T-cell (primary cell): ENCODE results near the gene RNF144B. TPM values are rescaled to one million over a fixed set of nuclear protein-coding genes. Genes with fewer than 3 reads are reported as not detected.

ENCODE experiments used
- ATAC-seq, 4 experiments: fragments of 200-7000 bp in 3 of 4; fragments of 150-1000 bp in 1 of 4; cut with Tn5 transposase; replicated peaks in 1 of 4; 1 replicate in 3 of 4; 2 replicates in 1 of 4; pipeline ENCODE4 v1.10.0; 2021; ENCODE audit warnings: moderate library complexity in 3 of 4, mild to moderate bottlenecking in 2 of 4, moderate number of reproducible peaks in 1 of 4
- CTCF ChIA-PET, 2 donors: fragments of 300-600 bp; sonication (Branson Sonifier 250); formaldehyde crosslinking; loops; one replicate each; lab custom pipeline; 2022; ENCODE audit warnings: antibody characterized with exemption in 2 of 2; lab: Charles Lee
- POLR2A ChIA-PET, 2 donors: fragments of 300-600 bp; sonication (Branson Sonifier 250); formaldehyde crosslinking; loops; one replicate each; lab custom pipeline; 2022; ENCODE audit warnings: antibody characterized with exemption in 2 of 2; lab: Charles Lee
- DNase-seq, 35 experiments: peaks; one replicate each; pipeline versions ENCODE4 v3.0.0 to v3.0.0-alpha.2; 2013 to 2023
- H3K27ac ChIP-seq: one replicate; pipeline ENCODE4 v1.5.1; 2013; ENCODE audit warnings: low read length
- H3K27me3 ChIP-seq, 2 experiments: replicated peaks in 1 of 2; 1 replicate in 1 of 2; 2 replicates in 1 of 2; pipeline versions ENCODE4 v1.6.1 to v1.7.0; 2013; ENCODE audit warnings: low read length in 1 of 2, mixed read lengths in 1 of 2; ENCODE audit not compliant: control insufficient read depth in 2 of 2, insufficient read depth in 2 of 2; ENCODE audit errors: extremely low read depth in 1 of 2
- H3K36me3 ChIP-seq, 2 donors: 1 replicate in 1 of 2; 2 replicates in 1 of 2; pipeline versions ENCODE4 v1.6.1 to v1.7.0; 2013; ENCODE audit warnings: low read length in 1 of 2; ENCODE audit not compliant: control insufficient read depth in 2 of 2, insufficient read depth in 1 of 2; ENCODE audit errors: extremely low read depth in 1 of 2
- H3K4me1 ChIP-seq, 2 experiments: 1 replicate in 1 of 2; 2 replicates in 1 of 2; pipeline versions ENCODE4 v1.6.1 to v1.7.0; 2013; ENCODE audit warnings: low read length in 2 of 2, mixed read lengths in 1 of 2; ENCODE audit not compliant: insufficient read depth in 2 of 2, control insufficient read depth in 1 of 2; ENCODE audit errors: extremely low read depth in 1 of 2
- H3K4me3 ChIP-seq, 2 donors: 1 replicate in 1 of 2; 2 replicates in 1 of 2; pipeline versions ENCODE4 v1.5.1 to v1.7.0; 2013; ENCODE audit warnings: mild to moderate bottlenecking in 2 of 2, low read length in 1 of 2, moderate library complexity in 1 of 2; ENCODE audit not compliant: control insufficient read depth in 1 of 2; ENCODE audit errors: extremely low read depth in 1 of 2
- H3K9me3 ChIP-seq: 2 replicates; pipeline ENCODE4 v1.7.0; 2013
- H3K27ac Mint-ChIP-seq, 2 donors: one replicate each; pipeline ENCODE4 v1.8.0; 2020 to 2021; ENCODE audit warnings: mild to moderate bottlenecking in 2 of 2, mixed read lengths in 2 of 2
- H3K27me3 Mint-ChIP-seq, 2 donors: one replicate each; pipeline ENCODE4 v1.8.0; 2021 to 2022; ENCODE audit warnings: mixed read lengths in 2 of 2
- H3K36me3 Mint-ChIP-seq: one replicate; pipeline ENCODE4 v1.8.0; 2021; ENCODE audit warnings: mixed read lengths
- H3K4me1 Mint-ChIP-seq, 3 donors: one replicate each; pipeline ENCODE4 v1.8.0; 2020 to 2022; ENCODE audit warnings: mixed read lengths in 3 of 3, mild to moderate bottlenecking in 1 of 3
- H3K4me3 Mint-ChIP-seq, 3 donors: one replicate each; pipeline ENCODE4 v1.8.0; 2020 to 2022; ENCODE audit warnings: mild to moderate bottlenecking in 3 of 3, mixed read lengths in 3 of 3, moderate library complexity in 3 of 3
- H3K9me3 Mint-ChIP-seq, 3 donors: one replicate each; pipeline ENCODE4 v1.8.0; 2020 to 2022; ENCODE audit warnings: mixed read lengths in 3 of 3
- WGBS: methylation state at CpG from one replicate; pipeline ENCODE4 v1.1.5; 2013; ENCODE audit warnings: missing lambda C conversion rate; ENCODE audit not compliant: insufficient coverage; 5-methylcytosine and 5-hydroxymethylcytosine counted together
- total RNA-seq, 35 experiments: library from RNA in 6 of 35; stranded (reverse) in 6 of 35; fragments of 120-200 nt in 1 of 35; gene quantifications; one replicate each; pipeline versions ENCODE4 v1.2.1 to v1.2.4 and lab custom pipeline; 2013 to 2026

RNF144B gene
- total RNA-seq, 5 donors from 2014 or later (not counting 1 experiment from before 2014, with no cell fraction given), result 3.2 to 4.8 (median 4.3) TPM

- CTCF ChIA-PET, result interaction anchor here (0.7 kb wide), 2 partner anchors 27 to 44 kb away, joined by 3 read pairs; no protein-coding TSS in a partner anchor
These were observed 19.8 kb upstream of the RNF144B start for GRCh38 chr6:18367371-18367770.

GRCh38 chr6:18368277-18369105 is 18.7 kb upstream of the RNF144B start:
- Mint-ChIP-seq H3K4me1 (no peaks in the 10 kb centered on the region), H3K9me3 (peaks cover 0 to 2% (median 0%) of the 10 kb centered on the region in 3 donors), H3K27ac (no peak overlapping the region), H3K27me3 (peaks cover under 1 to 6% of the 10 kb centered on the region in 2 donors), H3K36me3 (no peaks in the 10 kb centered on the region), H3K4me3 (no peak overlapping the region)
- no peaks in the 10 kb centered on the region for H3K4me1 ChIP-seq
- CTCF ChIA-PET, result no interaction called here
- whole genome bisulfite sequencing, result 89% methylated on average over 11 of the region's 25 CpGs
- no peaks in the 10 kb centered on the region for H3K36me3 ChIP-seq
- no peak overlapping the region for H3K4me3 ChIP-seq
- no peaks in the 10 kb centered on the region for H3K9me3 ChIP-seq
- no peak overlapping the region for H3K27ac ChIP-seq
- DNase-seq (no peak), ATAC-seq (no peak)
- peaks cover 0 to 18% of the 10 kb centered on the region in 2 experiments for H3K27me3 ChIP-seq
- POLR2A ChIA-PET, result no interaction called here

More at GRCh38 chr6:18367371-18367770, 19.8 kb upstream of the RNF144B start:
- no peaks in the 10 kb centered on the region for H3K9me3 ChIP-seq
- H3K27me3 ChIP-seq, result peaks cover 0 to 15% of the 10 kb centered on the region in 2 experiments
- H3K4me1 Mint-ChIP-seq, result no peaks in the 10 kb centered on the region
- DNase-seq, result no peak
- no peak overlapping the region for H3K27ac ChIP-seq
- H3K4me3 Mint-ChIP-seq, result no peak overlapping the region
- no peak for ATAC-seq
- H3K9me3 Mint-ChIP-seq, result peaks cover 0 to 2% (median 0%) of the 10 kb centered on the region in 3 donors
- POLR2A ChIA-PET, result no interaction called here
- no peaks in the 10 kb centered on the region for H3K36me3 Mint-ChIP-seq
- 93% methylated on average over 10 of the region's 11 CpGs for WGBS
- no peaks in the 10 kb centered on the region for H3K36me3 ChIP-seq
- no peak overlapping the region for H3K27ac Mint-ChIP-seq
- H3K4me3 ChIP-seq, result no peak overlapping the region
- H3K27me3 Mint-ChIP-seq, result peaks cover 0 to 4% of the 10 kb centered on the region in 2 donors
- no peaks in the 10 kb centered on the region for H3K4me1 ChIP-seq

GRCh38 chr6:18371010-18371409 is 16.1 kb upstream of the RNF144B start:
- no peaks in the 10 kb centered on the region for H3K4me1 Mint-ChIP-seq
- H3K27ac ChIP-seq, result no peak overlapping the region
- H3K4me3 ChIP-seq, result no peak overlapping the region
- no peaks in the 10 kb centered on the region for H3K4me1 ChIP-seq
- H3K27me3 ChIP-seq, result peaks cover 0 to 17% of the 10 kb centered on the region in 2 experiments
- no peak overlapping the region for H3K27ac Mint-ChIP-seq
- H3K36me3 Mint-ChIP-seq, result no peaks in the 10 kb centered on the region
- H3K9me3 ChIP-seq, result no peaks in the 10 kb centered on the region
- ATAC-seq, result no peak
- CTCF ChIA-PET, result interaction anchor here (0.6 kb wide), 2 partner anchors 17 to 213 kb away, joined by 3 to 6 read pairs; no protein-coding TSS in a partner anchor
- no peak overlapping the region for H3K4me3 Mint-ChIP-seq
- no peak for DNase-seq
- no peaks in the 10 kb centered on the region for H3K9me3 Mint-ChIP-seq
- 91% methylated on average over 3 of the region's 5 CpGs for WGBS
- POLR2A ChIA-PET, result interaction anchor here in 1 of 2 donors (0.6 kb wide), 1 partner anchor 20 kb away, joined by 3 read pairs; no protein-coding TSS in a partner anchor
- peaks cover 8 to 11% of the 10 kb centered on the region in 2 donors for H3K27me3 Mint-ChIP-seq
- H3K36me3 ChIP-seq, result no peaks in the 10 kb centered on the region

GRCh38 chr6:18371656-18372055 is 15.5 kb upstream of the RNF144B start:
- Mint-ChIP-seq H3K27me3 (peaks cover 8 to 11% of the 10 kb centered on the region in 2 donors), H3K4me3 (no peak overlapping the region), H3K4me1 (no peaks in the 10 kb centered on the region), H3K9me3 (no peaks in the 10 kb centered on the region), H3K36me3 (no peaks in the 10 kb centered on the region), H3K27ac (no peak overlapping the region)
- no peaks in the 10 kb centered on the region for H3K36me3 ChIP-seq
- peaks cover 0 to 16% of the 10 kb centered on the region in 2 experiments for H3K27me3 ChIP-seq
- POLR2A ChIA-PET, result no interaction called here
- 100% methylated on average over 1 of the region's 2 CpGs for WGBS
- H3K9me3 ChIP-seq, result no peaks in the 10 kb centered on the region
- H3K4me3 ChIP-seq, result no peak overlapping the region
- no peak for DNase-seq
- no peak overlapping the region for H3K27ac ChIP-seq
- CTCF ChIA-PET, result no interaction called here
- no peak for ATAC-seq
- no peaks in the 10 kb centered on the region for H3K4me1 ChIP-seq

- H3K4me3 Mint-ChIP-seq, result no peak overlapping the region
- WGBS, result 75% methylated on average over 1 of the region's 4 CpGs
These were observed 6.9 kb upstream of the RNF144B start for GRCh38 chr6:18380158-18380836.

GRCh38 chr6:18380851-18381250 is 6.3 kb upstream of the RNF144B start:
- ATAC-seq (no peak), DNase-seq (no peak)
- Histone ChIP-seq H3K27ac (no peak overlapping the region), H3K27me3 (peaks cover 0 to 4% of the 10 kb centered on the region in 2 experiments), H3K36me3 (no peaks in the 10 kb centered on the region), H3K4me3 (no peak overlapping the region), H3K9me3 (no peaks in the 10 kb centered on the region), H3K4me1 (no peaks in the 10 kb centered on the region)
- no peak overlapping the region for H3K27ac Mint-ChIP-seq
- H3K9me3 Mint-ChIP-seq, result no peaks in the 10 kb centered on the region
- WGBS, result 94% methylated on average over 3 of the region's 4 CpGs
- H3K4me1 Mint-ChIP-seq, result no peaks in the 10 kb centered on the region
- POLR2A ChIA-PET, result no interaction called here
- CTCF ChIA-PET, result no interaction called here
- no peaks in the 10 kb centered on the region for H3K36me3 Mint-ChIP-seq
- H3K4me3 Mint-ChIP-seq, result no peak overlapping the region
- peaks cover 6 to 7% of the 10 kb centered on the region in 2 donors for H3K27me3 Mint-ChIP-seq

More at GRCh38 chr6:18380158-18380836, 6.9 kb upstream of the RNF144B start:
- H3K27ac ChIP-seq, result no peak overlapping the region
- peaks cover 11% of the 10 kb centered on the region in 2 donors for H3K27me3 Mint-ChIP-seq
- no peaks in the 10 kb centered on the region for H3K4me1 Mint-ChIP-seq
- no peaks in the 10 kb centered on the region for H3K4me1 ChIP-seq
- no peaks in the 10 kb centered on the region for H3K36me3 ChIP-seq
- H3K9me3 Mint-ChIP-seq, result no peaks in the 10 kb centered on the region
- ATAC-seq (no peak), DNase-seq (no peak)
- ChIA-PET CTCF (no interaction called here), POLR2A (no interaction called here)
- H3K9me3 ChIP-seq, result no peaks in the 10 kb centered on the region
- no peak overlapping the region for H3K27ac Mint-ChIP-seq
- peaks cover 0 to 4% of the 10 kb centered on the region in 2 experiments for H3K27me3 ChIP-seq
- no peak overlapping the region for H3K4me3 ChIP-seq
- H3K36me3 Mint-ChIP-seq, result no peaks in the 10 kb centered on the region
